Mesothelial cell of epicardium (in vitro differentiated cells): ENCODE measurements around the gene GSTM5. TPM values are rescaled to one million over a fixed set of nuclear protein-coding genes. Genes with fewer than 3 reads are reported as not detected.

Experiments
- DNase-seq, 2 experiments: peaks; one replicate each; pipeline ENCODE4 v3.0.0; 2021; ENCODE audit warnings: low spot score in 2 of 2; ENCODE audit not compliant: unreplicated experiment in 2 of 2
- H3K27ac Mint-ChIP-seq: 2 replicates; pipeline ENCODE4 v1.8.0; 2021; ENCODE audit warnings: mixed read lengths
- H3K27me3 Mint-ChIP-seq: 2 replicates; pipeline ENCODE4 v1.8.0; 2021; ENCODE audit warnings: low read depth, mixed read lengths
- H3K36me3 Mint-ChIP-seq: 2 replicates; pipeline ENCODE4 v1.8.0; 2021; ENCODE audit warnings: mixed read lengths
- H3K4me1 Mint-ChIP-seq: 2 replicates; pipeline ENCODE4 v1.8.0; 2021; ENCODE audit warnings: mixed read lengths
- H3K4me3 Mint-ChIP-seq: 2 replicates; pipeline ENCODE4 v1.8.0; 2021; ENCODE audit warnings: mild to moderate bottlenecking, moderate library complexity, mixed read lengths
- H3K9me3 Mint-ChIP-seq: 2 replicates; pipeline ENCODE4 v1.8.0; 2021; ENCODE audit warnings: mixed read lengths
- CTCF ChIP-seq: fragments of 200-600 bp; sonication (generic); IDR thresholded peaks from one replicate; pipeline ENCODE4 v1.5.0; 2021; ENCODE audit warnings: antibody characterized with exemption; ENCODE audit not compliant: unreplicated experiment
- total RNA-seq: library from RNA; stranded (reverse); gene quantifications from 3 replicates; pipeline ENCODE4 v1.2.1, GENCODE V29; 2021

GSTM5 gene
- total RNA-seq, 1 donor from 2014 or later, result 0.29 TPM

GRCh38 chr1:109714661-109715372, 2.8 kb downstream of the GSTM5 start:
- Mint-ChIP-seq H3K4me3 (no peak overlapping the region), H3K27ac (no peak overlapping the region), H3K4me1 (peaks cover 10% of the 10 kb centered on the region), H3K9me3 (no peaks in the 10 kb centered on the region), H3K27me3 (no peaks in the 10 kb centered on the region), H3K36me3 (no peaks in the 10 kb centered on the region)
- DNase-seq, result no peak
- TF ChIP-seq CTCF, result no peak

- Mint-ChIP-seq H3K27me3 (no peaks in the 10 kb centered on the region), H3K27ac (no peak overlapping the region), H3K36me3 (no peaks in the 10 kb centered on the region), H3K4me1 (peaks cover 10% of the 10 kb centered on the region), H3K9me3 (no peaks in the 10 kb centered on the region), H3K4me3 (no peak overlapping the region)
- no peak for TF ChIP-seq CTCF
- no peak for DNase-seq
These were observed 4.1 kb downstream of the GSTM5 start for GRCh38 chr1:109716121-109716520.

GRCh38 chr1:109716570-109717090, 4.6 kb downstream of the GSTM5 start:
- no peak overlapping the region for H3K27ac Mint-ChIP-seq
- TF ChIP-seq CTCF, result no peak
- H3K36me3 Mint-ChIP-seq, result no peaks in the 10 kb centered on the region
- H3K4me3 Mint-ChIP-seq, result no peak overlapping the region
- no peaks in the 10 kb centered on the region for H3K9me3 Mint-ChIP-seq
- no peak for DNase-seq
- peaks cover 10% of the 10 kb centered on the region for H3K4me1 Mint-ChIP-seq
- H3K27me3 Mint-ChIP-seq, result no peaks in the 10 kb centered on the region

GRCh38 chr1:109717729-109718128, 5.7 kb downstream of the GSTM5 start:
- H3K36me3 Mint-ChIP-seq, result no peaks in the 10 kb centered on the region
- H3K27me3 Mint-ChIP-seq, result no peaks in the 10 kb centered on the region
- peaks cover 6% of the 10 kb centered on the region for H3K9me3 Mint-ChIP-seq
- H3K4me3 Mint-ChIP-seq, result no peak overlapping the region
- no peak overlapping the region for H3K27ac Mint-ChIP-seq
- no peak for DNase-seq
- H3K4me1 Mint-ChIP-seq, result peaks cover 10% of the 10 kb centered on the region
- TF ChIP-seq CTCF, result no peak

GRCh38 chr1:109718495-109718894, 6.4 kb downstream of the GSTM5 start:
- Mint-ChIP-seq H3K36me3 (no peaks in the 10 kb centered on the region), H3K27me3 (no peaks in the 10 kb centered on the region), H3K9me3 (peaks cover 6% of the 10 kb centered on the region), H3K27ac (no peak overlapping the region), H3K4me3 (no peak overlapping the region), H3K4me1 (peaks cover 15% of the 10 kb centered on the region)
- DNase-seq, result no peak
- TF ChIP-seq CTCF, result no peak
